Neutrophil (primary cell): ENCODE results near the gene PALD1.

ENCODE experiments used
- H3K27ac ChIP-seq: fragments of 200-600 bp; sonication (generic); 2 replicates; pipeline ENCODE4 v1.5.1; 2016; ENCODE audit warnings: mild to moderate bottlenecking, moderate library complexity
- H3K27me3 ChIP-seq: fragments of 200-600 bp; sonication (generic); 2 replicates; pipeline ENCODE4 v1.6.0; 2016; ENCODE audit warnings: mild to moderate bottlenecking
- H3K36me3 ChIP-seq: fragments of 200-600 bp; sonication (generic); 2 replicates; pipeline ENCODE4 v1.5.1; 2017
- H3K4me1 ChIP-seq, 2 experiments: fragments of 200-600 bp in 1 of 2; sonication (generic) in 1 of 2; 1 replicate in 1 of 2; 2 replicates in 1 of 2; pipeline versions ENCODE4 v1.5.1 to v1.6.1; 2013 to 2016; ENCODE audit warnings: low read depth in 1 of 2, low read length in 1 of 2, mild to moderate bottlenecking in 1 of 2, moderate library complexity in 1 of 2; ENCODE audit not compliant: control insufficient read depth in 1 of 2, insufficient read depth in 1 of 2
- H3K4me3 ChIP-seq, 2 experiments: fragments of 200-600 bp in 1 of 2; sonication (generic) in 1 of 2; 1 replicate in 1 of 2; 2 replicates in 1 of 2; pipeline ENCODE4 v1.5.1; 2013 to 2016; ENCODE audit warnings: low read depth in 1 of 2, low read length in 1 of 2, mild to moderate bottlenecking in 1 of 2, moderate library complexity in 1 of 2
- H3K9me3 ChIP-seq: fragments of 200-600 bp; sonication (generic); 2 replicates; pipeline ENCODE4 v1.5.1; 2016
- CTCF ChIP-seq: fragments of 200-600 bp; sonication (generic); IDR thresholded peaks from 2 replicates; pipeline ENCODE4 v1.5.1; 2016; ENCODE audit warnings: antibody characterized with exemption

PALD1 gene

GRCh38 chr10:70455213-70455630, 23.3 kb upstream of the PALD1 start:
- Histone ChIP-seq H3K27me3 (peaks cover 65% of the 10 kb centered on the region), H3K36me3 (no peaks in the 10 kb centered on the region), H3K9me3 (no peaks in the 10 kb centered on the region), H3K27ac (no peak overlapping the region), H3K4me1 (no peaks in the 10 kb centered on the region), H3K4me3 (no peak overlapping the region)
- TF ChIP-seq CTCF, result no peak

- no peak for TF ChIP-seq CTCF
- Histone ChIP-seq H3K4me1 (no peaks in the 10 kb centered on the region), H3K27ac (no peak overlapping the region), H3K9me3 (no peaks in the 10 kb centered on the region), H3K4me3 (no peak overlapping the region), H3K27me3 (peaks cover 66% of the 10 kb centered on the region), H3K36me3 (no peaks in the 10 kb centered on the region)
Observed at GRCh38 chr10:70456164-70456563, 22.4 kb upstream of the PALD1 start.

- Histone ChIP-seq H3K4me1 (no peaks in the 10 kb centered on the region), H3K27me3 (peaks cover 69% of the 10 kb centered on the region), H3K4me3 (no peak overlapping the region), H3K27ac (no peak overlapping the region), H3K9me3 (no peaks in the 10 kb centered on the region), H3K36me3 (no peaks in the 10 kb centered on the region)
- TF ChIP-seq CTCF, result no peak
Observed at GRCh38 chr10:70457759-70458305, 20.7 kb upstream of the PALD1 start.

GRCh38 chr10:70458329-70459060, 20.1 kb upstream of the PALD1 start:
- peaks cover 69% of the 10 kb centered on the region for H3K27me3 ChIP-seq

GRCh38 chr10:70459061-70459773, 19.4 kb upstream of the PALD1 start:
- Histone ChIP-seq H3K4me1 (no peaks in the 10 kb centered on the region), H3K27ac (no peak overlapping the region), H3K4me3 (no peak overlapping the region), H3K9me3 (no peaks in the 10 kb centered on the region), H3K27me3 (peaks cover 69% of the 10 kb centered on the region), H3K36me3 (no peaks in the 10 kb centered on the region)
- no peak for TF ChIP-seq CTCF

More at GRCh38 chr10:70458329-70459060, 20.1 kb upstream of the PALD1 start:
- Histone ChIP-seq H3K27ac (no peak overlapping the region), H3K4me3 (no peak overlapping the region), H3K4me1 (no peaks in the 10 kb centered on the region), H3K9me3 (no peaks in the 10 kb centered on the region), H3K36me3 (no peaks in the 10 kb centered on the region)
- no peak for TF ChIP-seq CTCF
